HG02870 (cell line): ENCODE results near the gene TYROBP.
"Not testable (repeated sequence)": the region's sequence is repeated elsewhere in the genome, so short reads cannot be mapped to it uniquely, and the experiment has no call there.

ENCODE experiments used
- ATAC-seq: cut with Tn5 transposase; IDR thresholded peaks from one replicate; pipeline ENCODE4 v1.9.1; 2021; ENCODE audit warnings: mild to moderate bottlenecking, moderate library complexity; ENCODE audit not compliant: unreplicated experiment

The TYROBP gene

GRCh38 chr19:35908010-35908441 is at the start of gene TYROBP:
Gene TYROBP (minus strand): TSS chr19:35908295. CDS start chr19:35908228, 67 bp downstream.
- no peak for ATAC-seq

GRCh38 chr19:35957411-35957810 is 49.3 kb upstream of the TYROBP start:
- not testable (repeated sequence) for ATAC-seq

- ATAC-seq, result no peak
These were observed 48.0 kb upstream of the TYROBP start for GRCh38 chr19:35955881-35956634.

GRCh38 chr19:35949131-35949530 is 41.0 kb upstream of the TYROBP start:
- no peak for ATAC-seq

GRCh38 chr19:35946203-35946602 is 38.1 kb upstream of the TYROBP start:
- ATAC-seq, result no peak

- no peak for ATAC-seq
These were observed 37.2 kb upstream of the TYROBP start for GRCh38 chr19:35945121-35945790.

- no peak for ATAC-seq
These were observed 36.5 kb upstream of the TYROBP start for GRCh38 chr19:35944556-35944955.

- no peak for ATAC-seq
These were observed 35.5 kb upstream of the TYROBP start for GRCh38 chr19:35943321-35944301.

- no peak for ATAC-seq
These were observed 34.1 kb upstream of the TYROBP start for GRCh38 chr19:35942235-35942634.

GRCh38 chr19:35940839-35941238 is 32.7 kb upstream of the TYROBP start:
- ATAC-seq, result no peak

- no peak for ATAC-seq
These were observed 32.1 kb upstream of the TYROBP start for GRCh38 chr19:35940078-35940775.

- no peak for ATAC-seq
These were observed 31.4 kb upstream of the TYROBP start for GRCh38 chr19:35939307-35940077.

- no peak for ATAC-seq
These were observed 30.5 kb upstream of the TYROBP start for GRCh38 chr19:35938282-35939224.

GRCh38 chr19:35937345-35938281 is 29.5 kb upstream of the TYROBP start:
- no peak for ATAC-seq

GRCh38 chr19:35936738-35937268 is 28.7 kb upstream of the TYROBP start:
- no peak for ATAC-seq

- no peak for ATAC-seq
These were observed 28.0 kb upstream of the TYROBP start, which contains the start of gene LRFN3 for GRCh38 chr19:35935911-35936737. Gene LRFN3 (plus strand): TSS chr19:35936374. CDS start chr19:35939426, 3,052 bp downstream.
